T-helper 1 cell treated with Interleukin-12 subunit alpha and Interleukin-12 subunit beta and Interleukin-4 antibody, amounts not matched to agents 30 μg/mL and 1 μg/mL, for 36 hours (primary cell): ENCODE data around the gene SLC26A11.
A peak's percentile ranks its signal among the peaks of the same experiment; 100 is the strongest.
"Not testable (repeated sequence)": the region's sequence is repeated elsewhere in the genome, so short reads cannot be mapped to it uniquely, and the experiment has no call there.

Experiments
- H3K27ac Mint-ChIP-seq: one replicate; pipeline ENCODE4 v1.8.0; 2021; ENCODE audit warnings: mild to moderate bottlenecking, mixed read lengths
- H3K27me3 Mint-ChIP-seq: one replicate; pipeline ENCODE4 v1.8.0; 2021; ENCODE audit warnings: low read depth, mixed read lengths
- H3K36me3 Mint-ChIP-seq: one replicate; pipeline ENCODE4 v1.8.0; 2021; ENCODE audit warnings: low read depth, mixed read lengths
- H3K4me1 Mint-ChIP-seq: one replicate; pipeline ENCODE4 v1.8.0; 2021; ENCODE audit warnings: low read depth, mixed read lengths
- H3K4me3 Mint-ChIP-seq: one replicate; pipeline ENCODE4 v1.8.0; 2021; ENCODE audit warnings: mild to moderate bottlenecking, moderate library complexity, mixed read lengths
- H3K9me3 Mint-ChIP-seq: one replicate; pipeline ENCODE4 v1.8.0; 2021; ENCODE audit warnings: mixed read lengths

The SLC26A11 gene

GRCh38 chr17:80294653-80295052 lies 74.4 kb downstream of the SLC26A11 start:
- peaks cover 65% of the 10 kb centered on the region for H3K36me3 Mint-ChIP-seq
- H3K4me3 Mint-ChIP-seq: no peak overlapping the region
- H3K9me3 Mint-ChIP-seq: no peaks in the 10 kb centered on the region
- H3K4me1 Mint-ChIP-seq: peaks cover 32% of the 10 kb centered on the region
- H3K27me3 Mint-ChIP-seq: no peaks in the 10 kb centered on the region
- H3K27ac Mint-ChIP-seq: no peak overlapping the region

GRCh38 chr17:80295146-80295545 lies 74.9 kb downstream of the SLC26A11 start:
- Mint-ChIP-seq H3K27ac (no peak overlapping the region), H3K4me3 (no peak overlapping the region), H3K4me1 (peaks cover 33% of the 10 kb centered on the region), H3K36me3 (peaks cover 65% of the 10 kb centered on the region), H3K27me3 (no peaks in the 10 kb centered on the region), H3K9me3 (no peaks in the 10 kb centered on the region)

- peaks cover 29% of the 10 kb centered on the region for H3K4me1 Mint-ChIP-seq
- no peak overlapping the region for H3K4me3 Mint-ChIP-seq
- H3K36me3 Mint-ChIP-seq: peaks cover 65% of the 10 kb centered on the region
- H3K27ac Mint-ChIP-seq: no peak overlapping the region
- no peaks in the 10 kb centered on the region for H3K27me3 Mint-ChIP-seq
- H3K9me3 Mint-ChIP-seq: no peaks in the 10 kb centered on the region
These were observed 75.3 kb downstream of the SLC26A11 start for GRCh38 chr17:80295559-80295958.

GRCh38 chr17:80296221-80296620 lies 76.0 kb downstream of the SLC26A11 start:
- H3K9me3 Mint-ChIP-seq: no peaks in the 10 kb centered on the region
- peaks cover 69% of the 10 kb centered on the region for H3K36me3 Mint-ChIP-seq
- peaks cover 33% of the 10 kb centered on the region for H3K4me1 Mint-ChIP-seq
- H3K27ac Mint-ChIP-seq: no peak overlapping the region
- no peaks in the 10 kb centered on the region for H3K27me3 Mint-ChIP-seq
- no peak overlapping the region for H3K4me3 Mint-ChIP-seq

GRCh38 chr17:80297996-80298560 lies 77.9 kb downstream of the SLC26A11 start:
- Mint-ChIP-seq H3K9me3 (no peaks in the 10 kb centered on the region), H3K36me3 (peaks cover 71% of the 10 kb centered on the region), H3K4me1 (peaks cover 31% of the 10 kb centered on the region), H3K27me3 (no peaks in the 10 kb centered on the region), H3K27ac (no peak overlapping the region), H3K4me3 (no peak overlapping the region)

GRCh38 chr17:80299350-80300100 lies 79.3 kb downstream of the SLC26A11 start:
- not testable (repeated sequence) for H3K9me3 Mint-ChIP-seq, H3K4me3 Mint-ChIP-seq, H3K27me3 Mint-ChIP-seq
- peaks cover 28% of the 10 kb centered on the region for H3K4me1 Mint-ChIP-seq
- peaks cover 75% of the 10 kb centered on the region for H3K36me3 Mint-ChIP-seq
- peak overlapping the region; percentile 22 for H3K27ac Mint-ChIP-seq

- H3K4me3 Mint-ChIP-seq, H3K27me3 Mint-ChIP-seq, H3K9me3 Mint-ChIP-seq: not testable (repeated sequence)
- Mint-ChIP-seq H3K36me3 (peaks cover 73% of the 10 kb centered on the region), H3K27ac (peak overlapping the region; percentile 5), H3K4me1 (peaks cover 25% of the 10 kb centered on the region)
These were observed 80.5 kb downstream of the SLC26A11 start for GRCh38 chr17:80300756-80301155.
